ENCODE results near the gene NAALADL2. TPM values are rescaled to one million over a fixed set of nuclear protein-coding genes. Genes with fewer than 3 reads are reported as not detected.
"Not testable (repeated sequence)": the region's sequence is repeated elsewhere in the genome, so short reads cannot be mapped to it uniquely, and the experiment has no call there.

NAALADL2 gene
- total RNA-seq, 1 donor from 2014 or later: 1.6 TPM

DNA sequence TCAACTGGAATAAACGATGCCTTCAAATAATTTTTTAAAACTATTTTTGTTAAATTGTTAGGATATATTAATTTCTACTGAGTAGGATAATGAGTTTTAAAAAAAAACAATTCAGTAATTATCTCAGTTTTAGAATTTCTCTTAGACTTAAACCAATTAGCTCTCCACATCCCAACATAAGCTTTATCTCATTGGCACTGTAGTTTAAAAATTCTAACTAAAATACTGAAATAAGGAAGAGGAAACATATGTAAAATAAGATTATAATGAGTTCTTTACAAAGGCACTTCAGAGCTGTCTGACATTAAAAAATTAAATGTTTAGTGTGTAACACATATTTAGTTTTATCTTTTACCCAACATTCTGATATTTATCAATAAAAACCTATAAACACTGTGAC is 558.3 kb downstream of the NAALADL2 start:
- Mint-ChIP-seq H3K4me3 (ENCODE audit: unreplicated experiment) (no peak overlapping the region), H3K27me3 (ENCODE audit: unreplicated experiment) (no peaks in the 10 kb centered on the region), H3K4me1 (ENCODE audit: low read depth, unreplicated experiment) (no peaks in the 10 kb centered on the region), H3K9me3 (ENCODE audit: unreplicated experiment) (no peaks in the 10 kb centered on the region), H3K36me3 (ENCODE audit: unreplicated experiment) (no peaks in the 10 kb centered on the region), H3K27ac (ENCODE audit: unreplicated experiment) (no peak overlapping the region)
- no peak for DNase-seq
- TF ChIP-seq, protein P1, sequence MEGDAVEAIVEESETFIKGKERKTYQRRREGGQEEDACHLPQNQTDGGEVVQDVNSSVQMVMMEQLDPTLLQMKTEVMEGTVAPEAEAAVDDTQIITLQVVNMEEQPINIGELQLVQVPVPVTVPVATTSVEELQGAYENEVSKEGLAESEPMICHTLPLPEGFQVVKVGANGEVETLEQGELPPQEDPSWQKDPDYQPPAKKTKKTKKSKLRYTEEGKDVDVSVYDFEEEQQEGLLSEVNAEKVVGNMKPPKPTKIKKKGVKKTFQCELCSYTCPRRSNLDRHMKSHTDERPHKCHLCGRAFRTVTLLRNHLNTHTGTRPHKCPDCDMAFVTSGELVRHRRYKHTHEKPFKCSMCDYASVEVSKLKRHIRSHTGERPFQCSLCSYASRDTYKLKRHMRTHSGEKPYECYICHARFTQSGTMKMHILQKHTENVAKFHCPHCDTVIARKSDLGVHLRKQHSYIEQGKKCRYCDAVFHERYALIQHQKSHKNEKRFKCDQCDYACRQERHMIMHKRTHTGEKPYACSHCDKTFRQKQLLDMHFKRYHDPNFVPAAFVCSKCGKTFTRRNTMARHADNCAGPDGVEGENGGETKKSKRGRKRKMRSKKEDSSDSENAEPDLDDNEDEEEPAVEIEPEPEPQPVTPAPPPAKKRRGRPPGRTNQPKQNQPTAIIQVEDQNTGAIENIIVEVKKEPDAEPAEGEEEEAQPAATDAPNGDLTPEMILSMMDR (IDR thresholded peaks at IDR 0.05; ENCODE audit: partially characterized antibody, unreplicated experiment): no peak

DNA sequence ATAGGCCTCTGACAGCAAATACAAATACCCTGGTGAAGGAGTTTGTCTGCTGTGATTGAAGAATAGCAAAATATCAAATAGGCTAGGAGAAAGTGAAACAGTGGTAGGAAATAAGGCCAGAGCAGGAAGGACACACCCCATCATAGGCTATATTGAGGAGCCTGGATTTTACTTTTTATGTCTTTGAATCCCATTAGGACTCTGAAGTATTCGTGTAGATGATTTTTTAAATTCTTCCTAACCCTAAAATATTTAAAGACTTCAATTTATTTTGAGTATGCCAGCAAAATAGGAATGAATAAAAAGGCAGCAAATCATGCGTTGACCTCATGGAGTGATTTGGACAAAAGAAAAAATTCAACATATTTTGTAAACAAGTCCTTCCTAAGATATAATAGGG is 562.8 kb downstream of the NAALADL2 start:
- Mint-ChIP-seq H3K4me3 (ENCODE audit: unreplicated experiment) (no peak overlapping the region), H3K4me1 (ENCODE audit: low read depth, unreplicated experiment) (no peaks in the 10 kb centered on the region), H3K27ac (ENCODE audit: unreplicated experiment) (no peak overlapping the region), H3K9me3 (ENCODE audit: unreplicated experiment) (peaks cover 2% of the 10 kb centered on the region), H3K27me3 (ENCODE audit: unreplicated experiment) (no peaks in the 10 kb centered on the region), H3K36me3 (ENCODE audit: unreplicated experiment) (no peaks in the 10 kb centered on the region)
- TF ChIP-seq, protein P1 (IDR thresholded peaks at IDR 0.05; ENCODE audit: partially characterized antibody, unreplicated experiment): no peak
- DNase-seq: no peak

DNA sequence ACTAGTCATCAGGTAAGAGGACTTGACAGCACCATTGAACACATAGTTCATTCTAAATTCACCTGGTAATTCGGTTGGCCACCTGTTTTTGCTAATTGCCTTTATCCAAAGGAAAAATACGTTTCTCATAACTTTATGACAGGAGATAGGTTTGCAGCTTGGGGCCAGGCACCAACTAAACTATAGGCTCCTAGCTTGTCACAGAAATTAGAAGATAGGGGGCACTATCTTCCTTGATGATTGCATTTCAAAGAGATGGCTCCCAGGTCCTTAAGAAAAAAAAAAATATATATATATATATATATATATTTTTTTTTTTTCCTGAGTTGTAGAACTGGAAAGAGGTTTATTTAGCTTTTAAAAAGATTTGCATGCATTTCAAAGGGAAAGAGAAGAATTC is 563.6 kb downstream of the NAALADL2 start:
- TF ChIP-seq, protein P1 (IDR thresholded peaks at IDR 0.05; ENCODE audit: partially characterized antibody, unreplicated experiment): no peak
- Mint-ChIP-seq H3K9me3 (ENCODE audit: unreplicated experiment) (peaks cover 2% of the 10 kb centered on the region), H3K27me3 (ENCODE audit: unreplicated experiment) (no peaks in the 10 kb centered on the region), H3K4me1 (ENCODE audit: low read depth, unreplicated experiment) (no peaks in the 10 kb centered on the region), H3K36me3 (ENCODE audit: unreplicated experiment) (no peaks in the 10 kb centered on the region), H3K4me3 (ENCODE audit: unreplicated experiment) (no peak overlapping the region), H3K27ac (ENCODE audit: unreplicated experiment) (no peak overlapping the region)
- no peak for DNase-seq

DNA sequence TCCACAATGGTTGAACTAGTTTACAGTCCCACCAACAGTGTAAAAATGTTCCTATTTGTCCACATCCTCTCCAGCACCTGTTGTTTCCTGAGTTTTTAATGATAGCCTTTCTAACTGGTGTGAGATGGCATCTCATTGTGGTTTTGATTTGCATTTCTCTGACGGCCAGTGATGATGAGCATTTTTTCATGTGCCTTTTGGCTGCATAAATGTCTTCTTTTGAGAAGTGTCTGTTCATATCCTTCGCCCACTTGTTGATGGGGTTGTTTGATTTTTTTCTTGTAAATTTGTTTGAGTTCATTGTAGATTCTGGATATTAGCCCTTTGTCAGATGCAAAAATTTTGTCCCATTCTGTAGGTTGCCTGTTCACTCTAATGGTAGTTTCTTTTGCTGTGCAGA is 564.7 kb downstream of the NAALADL2 start:
- not testable (repeated sequence) for H3K4me3 Mint-ChIP-seq (ENCODE audit: unreplicated experiment); H3K27ac Mint-ChIP-seq (ENCODE audit: unreplicated experiment); H3K4me1 Mint-ChIP-seq (ENCODE audit: low read depth, unreplicated experiment); H3K36me3 Mint-ChIP-seq (ENCODE audit: unreplicated experiment); H3K27me3 Mint-ChIP-seq (ENCODE audit: unreplicated experiment); H3K9me3 Mint-ChIP-seq (ENCODE audit: unreplicated experiment); DNase-seq

DNA sequence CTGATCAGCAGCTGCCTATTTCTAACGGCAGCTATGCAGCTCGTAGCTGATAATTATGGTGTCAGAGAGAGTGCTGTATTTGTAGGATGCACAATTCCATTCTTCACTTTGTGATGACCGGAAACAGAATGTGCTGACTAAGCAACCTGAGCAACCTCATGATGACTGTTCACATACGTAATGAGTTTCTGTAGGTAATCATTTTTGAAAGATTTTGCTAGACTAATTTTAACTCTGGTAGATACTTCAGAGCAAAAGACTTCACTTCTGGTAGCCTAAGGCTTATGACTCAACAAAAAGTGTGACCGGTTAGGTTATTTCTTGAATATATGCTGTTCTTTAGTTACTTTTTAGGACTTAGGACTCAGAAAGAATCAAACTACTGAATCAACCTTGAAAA is 567.7 kb downstream of the NAALADL2 start:
- Mint-ChIP-seq H3K4me3 (ENCODE audit: unreplicated experiment) (no peak overlapping the region), H3K36me3 (ENCODE audit: unreplicated experiment) (no peaks in the 10 kb centered on the region), H3K4me1 (ENCODE audit: low read depth, unreplicated experiment) (no peaks in the 10 kb centered on the region), H3K27me3 (ENCODE audit: unreplicated experiment) (no peaks in the 10 kb centered on the region), H3K9me3 (ENCODE audit: unreplicated experiment) (peaks cover 2% of the 10 kb centered on the region), H3K27ac (ENCODE audit: unreplicated experiment) (no peak overlapping the region)
- TF ChIP-seq, protein P1 (IDR thresholded peaks at IDR 0.05; ENCODE audit: partially characterized antibody, unreplicated experiment): no peak
- DNase-seq: no peak

DNA sequence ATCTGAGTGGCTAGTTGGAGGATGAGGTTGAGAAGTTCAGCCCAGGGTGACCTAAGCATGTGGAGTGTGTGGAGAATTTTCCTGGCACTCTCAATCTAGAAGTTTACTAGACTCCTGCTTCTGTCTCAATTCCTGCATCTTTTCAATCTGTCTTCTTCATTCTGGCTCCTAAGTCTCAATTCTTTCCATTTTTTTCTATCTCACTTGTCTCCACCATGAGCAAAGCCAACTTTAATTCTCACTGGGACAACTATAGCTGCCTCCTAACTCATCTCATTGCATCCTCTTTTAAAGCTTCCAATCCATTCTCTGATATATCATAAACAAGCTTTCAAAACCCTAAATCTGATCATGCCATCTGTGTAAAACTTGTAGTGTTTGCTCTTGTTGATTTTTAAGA is 569.3 kb downstream of the NAALADL2 start:
- no peak for DNase-seq
- Mint-ChIP-seq H3K27ac (ENCODE audit: unreplicated experiment) (no peak overlapping the region), H3K36me3 (ENCODE audit: unreplicated experiment) (no peaks in the 10 kb centered on the region), H3K27me3 (ENCODE audit: unreplicated experiment) (no peaks in the 10 kb centered on the region), H3K4me3 (ENCODE audit: unreplicated experiment) (no peak overlapping the region), H3K4me1 (ENCODE audit: low read depth, unreplicated experiment) (no peaks in the 10 kb centered on the region), H3K9me3 (ENCODE audit: unreplicated experiment) (peaks cover 2% of the 10 kb centered on the region)
- TF ChIP-seq, protein P1 (IDR thresholded peaks at IDR 0.05; ENCODE audit: partially characterized antibody, unreplicated experiment): no peak

Data from glutamatergic neuron (in vitro differentiated cells).